ENCODE results near the gene PRR19. TPM values are rescaled to one million over a fixed set of nuclear protein-coding genes. Genes with fewer than 3 reads are reported as not detected.

Gene PRR19
- total RNA-seq, 2 experiments from 2014 or later = 0.40 to 1.4 TPM

DNA sequence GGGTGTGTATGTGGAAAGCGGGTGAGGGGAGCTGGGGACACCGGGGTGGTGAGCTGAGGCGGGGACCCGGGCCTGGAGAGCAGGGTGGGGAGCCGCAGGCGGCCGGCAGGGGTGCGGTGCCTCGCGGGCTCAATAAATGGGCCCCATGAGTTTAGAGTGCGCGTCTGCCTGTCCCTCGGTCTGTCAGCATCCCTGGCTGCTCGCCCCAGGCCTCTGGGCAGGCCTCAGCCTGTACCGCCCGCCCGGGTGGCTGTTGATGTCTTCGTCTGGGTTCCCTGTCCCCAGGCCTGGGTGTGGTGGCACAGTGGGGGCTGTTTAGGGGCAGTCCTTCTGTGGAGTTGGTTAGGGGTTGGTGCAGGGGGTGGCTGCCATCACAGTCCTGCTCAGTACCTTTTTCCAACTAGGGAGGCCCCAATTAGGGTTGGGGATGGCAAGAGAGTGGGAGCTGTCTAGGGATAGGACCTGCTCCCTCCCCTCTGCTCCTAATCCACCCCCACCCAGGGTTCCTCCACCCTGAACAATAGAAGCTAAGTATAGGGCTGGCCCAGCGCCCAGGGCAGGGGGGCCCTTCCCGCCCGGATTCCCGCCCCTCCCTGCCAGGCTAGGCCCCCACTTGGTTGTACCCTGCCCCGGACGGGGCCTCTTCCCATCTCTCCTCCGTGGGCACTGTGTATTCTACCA is 20.6 kb upstream of the PRR19 start:
- ChIA-PET POLR2A (interaction anchor here (0.5 to 1.5 kb wide), 5 partner anchors 19 to 150 kb away, joined by 3 to 7 read pairs (median 4); partner anchors contain the start of genes GSK3A, PAFAH1B3 and PRR19), CTCF (ENCODE audit: unreplicated experiment) (no interaction called here)
- Histone ChIP-seq H3K27ac (ENCODE audit: low read depth, low read length, poor library complexity, severe bottlenecking) (peak overlapping the region; percentile 82), H3K4me2 (ENCODE audit: low read length) (peak overlapping the region; percentile 93), H3K36me3 (ENCODE audit: insufficient read depth, low read length) (no peaks in the 10 kb centered on the region), H3K9me2 (ENCODE audit: insufficient read depth, low read length) (no peaks in the 10 kb centered on the region), H3K4me1 (ENCODE audit: insufficient read depth, low read length, poor library complexity, severe bottlenecking) (peaks cover 55% of the 10 kb centered on the region), H3K9me3 (ENCODE audit: low read length) (no peaks in the 10 kb centered on the region), H3K79me2 (ENCODE audit: insufficient read depth, low read depth, low read length) (peaks cover 17% of the 10 kb centered on the region), H4K20me1 (ENCODE audit: insufficient read depth, low read length) (peaks cover 10% of the 10 kb centered on the region; the same call in 1 of the 2 replicates), H2AFZ (ENCODE audit: low read length) (no peak overlapping the region), H3K4me3 (ENCODE audit: low read depth, low read length, poor library complexity, severe bottlenecking) (peak overlapping the region; percentile 83)
- intact Hi-C loops (cut with micrococcal nuclease; ENCODE audit: unreplicated experiment) = loop anchor here (2.0 to 10.0 kb wide), 2 partner anchors 152 to 416 kb away; partner anchors contain the start of gene RPS19
- no peak for TF ChIP-seq EZH2phosphoT487 (IDR thresholded peaks at IDR 0.05; ENCODE audit: borderline replicate concordance, low read depth, low read length)
- TF ChIP-seq, protein P1, sequence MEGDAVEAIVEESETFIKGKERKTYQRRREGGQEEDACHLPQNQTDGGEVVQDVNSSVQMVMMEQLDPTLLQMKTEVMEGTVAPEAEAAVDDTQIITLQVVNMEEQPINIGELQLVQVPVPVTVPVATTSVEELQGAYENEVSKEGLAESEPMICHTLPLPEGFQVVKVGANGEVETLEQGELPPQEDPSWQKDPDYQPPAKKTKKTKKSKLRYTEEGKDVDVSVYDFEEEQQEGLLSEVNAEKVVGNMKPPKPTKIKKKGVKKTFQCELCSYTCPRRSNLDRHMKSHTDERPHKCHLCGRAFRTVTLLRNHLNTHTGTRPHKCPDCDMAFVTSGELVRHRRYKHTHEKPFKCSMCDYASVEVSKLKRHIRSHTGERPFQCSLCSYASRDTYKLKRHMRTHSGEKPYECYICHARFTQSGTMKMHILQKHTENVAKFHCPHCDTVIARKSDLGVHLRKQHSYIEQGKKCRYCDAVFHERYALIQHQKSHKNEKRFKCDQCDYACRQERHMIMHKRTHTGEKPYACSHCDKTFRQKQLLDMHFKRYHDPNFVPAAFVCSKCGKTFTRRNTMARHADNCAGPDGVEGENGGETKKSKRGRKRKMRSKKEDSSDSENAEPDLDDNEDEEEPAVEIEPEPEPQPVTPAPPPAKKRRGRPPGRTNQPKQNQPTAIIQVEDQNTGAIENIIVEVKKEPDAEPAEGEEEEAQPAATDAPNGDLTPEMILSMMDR (conservative IDR thresholded peaks at IDR 0.05; ENCODE audit: low read length) = no peak
- peak; percentile 54 for DNase-seq (ENCODE audit: low spot score)
- BruUV-seq (replicated peaks) = no TSS peak

DNA sequence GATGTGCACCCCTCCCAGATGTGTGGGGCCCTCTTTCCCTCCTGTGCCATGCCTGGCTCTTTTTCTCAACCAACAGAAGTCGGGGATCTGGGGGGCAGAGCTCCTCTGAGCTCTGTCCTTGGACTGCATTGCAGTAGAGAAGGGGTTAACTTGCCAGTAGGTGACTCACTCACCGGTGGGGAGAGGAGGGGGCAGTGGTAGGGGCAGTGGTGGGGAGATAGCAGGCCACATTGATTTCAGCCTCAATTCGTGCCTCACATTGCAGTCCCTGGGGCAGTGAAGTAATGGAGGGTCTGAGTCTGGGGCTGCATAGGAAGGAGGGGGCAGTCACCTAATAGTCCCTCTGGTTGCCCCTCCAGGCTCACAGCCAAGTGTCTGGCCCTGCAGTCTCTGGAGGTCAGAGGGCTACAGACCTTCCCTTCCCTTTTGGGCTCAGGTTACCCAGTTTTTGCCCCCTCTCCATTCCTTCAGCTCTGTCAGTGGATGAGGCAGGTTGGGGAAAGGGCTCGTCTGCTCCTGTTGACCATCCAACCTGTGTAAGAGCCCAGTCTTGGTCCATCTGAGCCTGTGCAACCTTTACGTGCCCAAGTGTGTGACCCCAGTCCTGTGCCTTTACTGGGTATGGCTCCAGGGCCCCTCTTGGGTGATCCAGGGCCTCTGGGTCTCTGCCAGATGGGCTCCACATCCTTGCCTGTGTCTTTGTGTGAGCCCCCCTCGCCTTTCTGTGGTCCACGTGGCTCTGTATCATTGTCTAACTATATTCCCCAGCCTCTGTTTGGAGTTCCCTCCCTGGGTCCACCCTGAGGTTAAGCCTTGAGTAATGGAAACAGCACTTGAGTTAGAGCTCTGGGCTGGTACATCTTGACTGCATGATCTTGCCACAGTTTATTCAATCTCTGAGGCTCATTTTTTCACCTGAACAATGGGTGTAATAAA is 19.8 kb upstream of the PRR19 start:
- H3K27ac ChIP-seq (ENCODE audit: low read depth, low read length, poor library complexity, severe bottlenecking) = peak overlapping the region; percentile 82
- POLR2A ChIA-PET = interaction anchor here (1.2 kb wide), 1 partner anchor 39 kb away, joined by 4 read pairs; the partner anchor contains the start of gene GSK3A
- no peaks in the 10 kb centered on the region for H3K9me3 ChIP-seq (ENCODE audit: low read length)
- H3K9me2 ChIP-seq (ENCODE audit: insufficient read depth, low read length) = no peaks in the 10 kb centered on the region
- no TSS peak for BruUV-seq (replicated peaks)
- H3K4me1 ChIP-seq (ENCODE audit: insufficient read depth, low read length, poor library complexity, severe bottlenecking) = peaks cover 62% of the 10 kb centered on the region
- peak overlapping the region; percentile 83 for H3K4me3 ChIP-seq (ENCODE audit: low read depth, low read length, poor library complexity, severe bottlenecking)
- H4K20me1 ChIP-seq (ENCODE audit: insufficient read depth, low read length) = peaks cover 10% of the 10 kb centered on the region; the same call in 1 of the 2 replicates
- DNase-seq (ENCODE audit: low spot score) = peak; percentile 39
- H2AFZ ChIP-seq (ENCODE audit: low read length) = no peak overlapping the region
- peaks cover 17% of the 10 kb centered on the region for H3K79me2 ChIP-seq (ENCODE audit: insufficient read depth, low read depth, low read length)
- intact Hi-C loops (cut with micrococcal nuclease; ENCODE audit: unreplicated experiment) = loop anchor here (2.0 to 10.0 kb wide), 2 partner anchors 153 to 417 kb away; partner anchors contain the start of gene RPS19
- peaks cover 5% of the 10 kb centered on the region for H3K36me3 ChIP-seq (ENCODE audit: insufficient read depth, low read length)
- TF ChIP-seq, protein P1 (conservative IDR thresholded peaks at IDR 0.05; ENCODE audit: low read length) = no peak
- no peak for TF ChIP-seq EZH2phosphoT487 (IDR thresholded peaks at IDR 0.05; ENCODE audit: borderline replicate concordance, low read depth, low read length)
- peak overlapping the region; percentile 93 for H3K4me2 ChIP-seq (ENCODE audit: low read length)
- CTCF ChIA-PET (ENCODE audit: unreplicated experiment) = no interaction called here
